Epithelial cell of esophagus (primary cell): ENCODE results near the gene TPM3.
A peak's percentile ranks its signal among the peaks of the same experiment; 100 is the strongest.

Experiments used
- DNase-seq: peaks from one replicate; pipeline ENCODE4 v3.0.0; 2010; ENCODE audit warnings: low read depth
- H3K4me3 ChIP-seq: 2 replicates; pipeline ENCODE4 v1.5.1; 2011; ENCODE audit warnings: mild to moderate bottlenecking, low read length, control low read depth
- TF ChIP-seq, protein P1 (sequence below): IDR thresholded peaks from 2 replicates; pipeline ENCODE4 v1.5.1; 2011; ENCODE audit warnings: low read depth, mild to moderate bottlenecking, low read length, control low read depth, inconsistent platforms; ENCODE audit not compliant: insufficient read depth; ENCODE audit errors: missing control alignments

Gene TPM3

DNA sequence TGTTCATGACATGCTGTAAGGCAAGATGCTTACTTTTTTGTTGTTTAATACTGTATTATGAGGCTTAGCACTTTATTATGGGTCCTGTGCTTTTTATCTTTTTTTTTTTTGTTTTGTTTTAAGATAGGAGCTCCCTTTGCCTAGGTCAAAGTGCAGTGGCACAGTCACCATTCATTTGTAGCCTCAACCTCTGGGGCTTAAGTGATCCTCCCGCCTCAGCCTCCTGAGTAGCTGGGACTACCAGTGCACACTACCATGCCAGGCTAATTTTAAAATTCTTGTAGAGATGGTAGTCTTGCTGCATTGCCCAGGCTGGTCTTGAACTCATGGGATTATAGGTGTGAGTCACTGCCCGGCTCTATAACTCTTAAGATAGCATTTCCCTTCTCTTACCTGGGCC lies 33.5 kb upstream of the TPM3 start:
- TF ChIP-seq, protein P1, sequence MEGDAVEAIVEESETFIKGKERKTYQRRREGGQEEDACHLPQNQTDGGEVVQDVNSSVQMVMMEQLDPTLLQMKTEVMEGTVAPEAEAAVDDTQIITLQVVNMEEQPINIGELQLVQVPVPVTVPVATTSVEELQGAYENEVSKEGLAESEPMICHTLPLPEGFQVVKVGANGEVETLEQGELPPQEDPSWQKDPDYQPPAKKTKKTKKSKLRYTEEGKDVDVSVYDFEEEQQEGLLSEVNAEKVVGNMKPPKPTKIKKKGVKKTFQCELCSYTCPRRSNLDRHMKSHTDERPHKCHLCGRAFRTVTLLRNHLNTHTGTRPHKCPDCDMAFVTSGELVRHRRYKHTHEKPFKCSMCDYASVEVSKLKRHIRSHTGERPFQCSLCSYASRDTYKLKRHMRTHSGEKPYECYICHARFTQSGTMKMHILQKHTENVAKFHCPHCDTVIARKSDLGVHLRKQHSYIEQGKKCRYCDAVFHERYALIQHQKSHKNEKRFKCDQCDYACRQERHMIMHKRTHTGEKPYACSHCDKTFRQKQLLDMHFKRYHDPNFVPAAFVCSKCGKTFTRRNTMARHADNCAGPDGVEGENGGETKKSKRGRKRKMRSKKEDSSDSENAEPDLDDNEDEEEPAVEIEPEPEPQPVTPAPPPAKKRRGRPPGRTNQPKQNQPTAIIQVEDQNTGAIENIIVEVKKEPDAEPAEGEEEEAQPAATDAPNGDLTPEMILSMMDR = no peak
- no peak for DNase-seq

DNA sequence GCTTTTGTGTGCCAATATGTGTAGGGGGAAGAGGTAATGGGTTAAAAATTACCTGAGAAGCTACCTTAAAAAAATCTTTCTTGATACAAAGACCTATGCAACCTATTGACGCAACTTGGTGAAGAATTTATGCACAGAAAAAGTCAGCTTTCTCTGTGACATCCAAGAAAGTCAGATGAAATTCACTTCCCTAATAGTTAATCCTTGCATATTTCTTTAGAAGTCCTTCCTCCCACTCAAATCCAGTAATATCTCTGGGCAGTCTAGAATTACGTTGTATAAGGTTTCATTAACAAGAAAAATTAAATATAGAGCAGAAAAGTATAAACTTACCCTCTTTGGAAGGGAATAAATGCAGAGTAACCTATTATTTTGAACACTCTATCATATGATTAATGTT lies 31.7 kb upstream of the TPM3 start:
- no peak for DNase-seq
- TF ChIP-seq, protein P1 = no peak
- no peak overlapping the region for H3K4me3 ChIP-seq

More for the DNA sequence above, 33.5 kb upstream of the TPM3 start:
- H3K4me3 ChIP-seq = no peak overlapping the region

- no peak overlapping the region for H3K4me3 ChIP-seq
- TF ChIP-seq, protein P1 = no peak
- DNase-seq = no peak
These were observed 31.0 kb upstream of the TPM3 start for GRCh38 chr1:154222918-154223317.

GRCh38 chr1:154222518-154222917 lies 30.6 kb upstream of the TPM3 start:
- TF ChIP-seq, protein P1 = no peak
- no peak for DNase-seq
- H3K4me3 ChIP-seq = peak overlapping the region; percentile 86

DNA sequence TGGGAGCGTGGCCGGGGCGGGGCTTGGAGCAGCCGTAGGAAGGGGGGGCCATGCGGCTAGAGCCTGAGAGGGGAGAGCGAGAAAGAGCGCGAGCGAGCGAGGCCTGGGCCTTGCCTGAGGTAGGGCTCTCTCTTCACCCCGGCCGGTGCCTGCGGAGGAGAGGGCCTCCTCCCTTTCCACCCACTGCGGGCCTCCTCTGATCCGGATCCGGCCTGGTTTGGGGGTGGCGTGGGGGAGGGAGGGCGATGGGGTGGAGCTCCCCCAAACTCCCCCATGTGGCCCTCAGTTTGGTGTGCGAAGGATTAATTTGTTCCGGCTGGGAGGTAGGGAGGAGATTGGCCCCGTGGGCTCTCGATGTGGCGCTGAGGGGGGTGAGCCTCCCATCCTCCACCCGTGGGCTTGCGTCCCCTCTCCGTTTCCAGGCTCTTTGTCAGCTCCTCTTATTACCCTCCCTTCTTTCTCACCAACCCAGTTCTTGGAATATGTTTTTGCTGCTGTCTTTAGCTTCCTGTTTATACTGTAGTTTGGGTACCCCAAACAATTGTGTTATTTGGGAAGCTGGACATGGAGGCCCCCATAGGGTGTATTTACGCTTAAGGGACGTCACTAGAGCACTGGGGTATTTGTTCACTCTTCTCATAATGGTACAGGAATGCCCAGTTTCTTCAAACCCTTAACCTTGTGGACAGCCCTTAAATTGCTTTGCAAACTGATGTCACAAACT lies 29.5 kb upstream of the TPM3 start:
- H3K4me3 ChIP-seq = peak overlapping the region; percentile 86
- TF ChIP-seq, protein P1 = no peak
- DNase-seq = peak; percentile 40

GRCh38 chr1:154220970-154221277 lies 29.0 kb upstream of the TPM3 start:
- peak overlapping the region; percentile 86 for H3K4me3 ChIP-seq
- DNase-seq = no peak
- TF ChIP-seq, protein P1 = no peak
